KMS-11 (cell line): ENCODE measurements around the gene SOX8.

Experiments
- H2AFZ ChIP-seq: fragments of 200-600 bp; sonication (generic); 2 replicates; pipeline ENCODE4 v1.6.1; 2016; ENCODE audit warnings: antibody characterized with exemption, mixed run types, low read depth
- H3K27ac ChIP-seq: fragments of 200-600 bp; sonication (generic); 2 replicates; pipeline ENCODE4 v1.6.1; 2016; ENCODE audit warnings: mild to moderate bottlenecking, mixed run types
- H3K27me3 ChIP-seq: fragments of 200-600 bp; sonication (generic); 2 replicates; pipeline ENCODE4 v1.6.1; 2017; ENCODE audit warnings: mild to moderate bottlenecking, low read depth, mixed run types, moderate library complexity; ENCODE audit not compliant: insufficient read depth
- H3K36me3 ChIP-seq: fragments of 200-600 bp; sonication (generic); 2 replicates; pipeline ENCODE4 v1.6.1; 2017; ENCODE audit warnings: mild to moderate bottlenecking, mixed run types; ENCODE audit not compliant: insufficient read depth
- H3K4me1 ChIP-seq: fragments of 200-600 bp; sonication (generic); 2 replicates; pipeline ENCODE4 v1.6.1; 2016; ENCODE audit warnings: mild to moderate bottlenecking, low read depth, mixed run types; ENCODE audit not compliant: poor library complexity, severe bottlenecking
- H3K4me2 ChIP-seq: fragments of 200-600 bp; sonication (generic); 2 replicates; pipeline ENCODE4 v1.7.0; 2016; ENCODE audit warnings: mild to moderate bottlenecking, mixed run types
- H3K4me3 ChIP-seq: fragments of 200-600 bp; sonication (generic); IDR thresholded peaks from 2 replicates; pipeline ENCODE4 v1.6.1; 2017; ENCODE audit warnings: low read depth, low read length, mixed read lengths; ENCODE audit not compliant: insufficient read depth
- H3K79me2 ChIP-seq: fragments of 200-600 bp; sonication (generic); 2 replicates; pipeline ENCODE4 v1.6.1; 2016; ENCODE audit warnings: low read depth, mixed run types; ENCODE audit not compliant: insufficient read depth
- H3K9ac ChIP-seq: fragments of 200-600 bp; sonication (generic); 2 replicates; pipeline ENCODE4 v1.6.1; 2016; ENCODE audit warnings: mild to moderate bottlenecking, mixed run types
- H4K20me1 ChIP-seq: fragments of 200-600 bp; sonication (generic); 2 replicates; pipeline ENCODE4 v1.6.1; 2016; ENCODE audit warnings: mild to moderate bottlenecking, mixed run types; ENCODE audit not compliant: insufficient read depth
- CTCF ChIP-seq: fragments of 200-600 bp; sonication (generic); conservative IDR thresholded peaks from 2 replicates; pipeline ENCODE4 v1.6.1; 2017; ENCODE audit warnings: low read depth, mild to moderate bottlenecking, antibody characterized with exemption, low read length, moderate library complexity, mixed read lengths

Gene SOX8

DNA sequence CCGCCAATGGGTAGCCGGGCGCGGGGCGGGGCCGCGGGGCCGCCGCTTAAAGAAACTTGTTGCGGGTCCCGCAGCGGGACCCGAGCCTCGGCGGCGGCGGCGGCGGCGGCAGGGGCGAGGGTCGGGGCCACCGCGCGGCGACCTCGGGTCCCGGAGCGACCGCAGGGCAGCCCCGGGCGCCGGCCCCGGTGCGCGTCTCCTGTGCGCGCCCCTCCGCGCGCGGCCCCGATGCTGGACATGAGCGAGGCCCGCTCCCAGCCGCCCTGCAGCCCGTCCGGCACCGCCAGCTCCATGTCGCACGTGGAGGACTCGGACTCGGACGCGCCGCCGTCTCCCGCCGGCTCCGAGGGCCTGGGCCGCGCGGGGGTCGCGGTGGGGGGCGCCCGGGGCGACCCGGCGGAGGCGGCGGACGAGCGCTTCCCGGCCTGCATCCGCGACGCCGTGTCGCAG is at the start of gene SOX8:
SOX8 (plus strand) TSS at position 76 of the 450 bp plus-strand sequence; CDS start at position 229, 153 bp downstream.
- no peaks in the 10 kb centered on the region for H4K20me1 ChIP-seq
- no peak within 1 kb of the TSS for H3K27ac ChIP-seq
- peaks cover 64% of the 10 kb centered on the region for H3K27me3 ChIP-seq
- no peak within 1 kb of the TSS for H3K4me2 ChIP-seq
- no peaks in the 10 kb centered on the region for H3K79me2 ChIP-seq
- no peak within 1 kb of the TSS for H3K9ac ChIP-seq
- no peaks in the 10 kb centered on the region for H3K36me3 ChIP-seq
- TF ChIP-seq CTCF = no peak
- H2AFZ ChIP-seq = no peak within 1 kb of the TSS
- no peaks in the 10 kb centered on the region for H3K4me1 ChIP-seq
- H3K4me3 ChIP-seq = no peak within 1 kb of the TSS

GRCh38 chr16:932831-933330 is 48.7 kb upstream of the SOX8 start:
- no peak overlapping the region for H3K4me2 ChIP-seq
- no peak overlapping the region for H3K27ac ChIP-seq
- no peak overlapping the region for H3K4me3 ChIP-seq
- H3K79me2 ChIP-seq = no peaks in the 10 kb centered on the region
- H3K9ac ChIP-seq = no peak overlapping the region
- peaks cover 55% of the 10 kb centered on the region for H3K27me3 ChIP-seq
- H2AFZ ChIP-seq = no peak overlapping the region
- no peaks in the 10 kb centered on the region for H4K20me1 ChIP-seq
- TF ChIP-seq CTCF = no peak
- H3K4me1 ChIP-seq = no peaks in the 10 kb centered on the region
- H3K36me3 ChIP-seq = no peaks in the 10 kb centered on the region

GRCh38 chr16:933581-933980 is 48.0 kb upstream of the SOX8 start:
- H3K9ac ChIP-seq = no peak overlapping the region
- H3K27me3 ChIP-seq = peaks cover 62% of the 10 kb centered on the region
- H4K20me1 ChIP-seq = no peaks in the 10 kb centered on the region
- no peaks in the 10 kb centered on the region for H3K79me2 ChIP-seq
- no peaks in the 10 kb centered on the region for H3K36me3 ChIP-seq
- no peak overlapping the region for H2AFZ ChIP-seq
- no peak overlapping the region for H3K4me2 ChIP-seq
- TF ChIP-seq CTCF = no peak
- H3K4me3 ChIP-seq = no peak overlapping the region
- no peaks in the 10 kb centered on the region for H3K4me1 ChIP-seq
- H3K27ac ChIP-seq = no peak overlapping the region

DNA sequence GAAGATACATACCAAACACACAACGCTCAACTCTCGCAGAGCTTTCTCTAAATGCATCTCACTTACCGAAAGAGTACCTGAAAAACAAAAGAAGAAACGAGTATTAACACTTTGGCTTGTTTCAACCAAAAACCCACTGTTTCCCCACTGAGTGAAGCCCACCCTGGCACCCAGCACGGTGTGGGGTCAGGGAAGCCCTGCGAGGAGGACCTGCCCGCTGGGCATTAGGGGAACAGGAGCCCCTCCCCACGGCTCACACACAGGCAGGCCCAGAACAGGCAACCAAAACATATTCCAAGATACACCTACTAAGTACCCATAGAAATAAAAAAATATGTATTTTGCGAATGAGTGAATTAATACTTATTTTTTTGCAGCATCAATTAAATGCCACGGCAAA is 47.4 kb upstream of the SOX8 start:
- no peak overlapping the region for H2AFZ ChIP-seq
- H3K27ac ChIP-seq = no peak overlapping the region
- H3K9ac ChIP-seq = no peak overlapping the region
- no peaks in the 10 kb centered on the region for H3K79me2 ChIP-seq
- no peaks in the 10 kb centered on the region for H3K36me3 ChIP-seq
- no peak for TF ChIP-seq CTCF
- no peak overlapping the region for H3K4me2 ChIP-seq
- H3K4me1 ChIP-seq = no peaks in the 10 kb centered on the region
- no peak overlapping the region for H3K4me3 ChIP-seq
- no peaks in the 10 kb centered on the region for H4K20me1 ChIP-seq
- H3K27me3 ChIP-seq = peaks cover 68% of the 10 kb centered on the region
